Measurements from ENCODE around the gene ATF1. TPM values are rescaled to one million over a fixed set of nuclear protein-coding genes. Genes with fewer than 3 reads are reported as not detected.
"Not testable (repeated sequence)": the region's sequence is repeated elsewhere in the genome, so short reads cannot be mapped to it uniquely, and the experiment has no call there.

Gene ATF1
- total RNA-seq, 1 donor = 29.0 TPM

DNA sequence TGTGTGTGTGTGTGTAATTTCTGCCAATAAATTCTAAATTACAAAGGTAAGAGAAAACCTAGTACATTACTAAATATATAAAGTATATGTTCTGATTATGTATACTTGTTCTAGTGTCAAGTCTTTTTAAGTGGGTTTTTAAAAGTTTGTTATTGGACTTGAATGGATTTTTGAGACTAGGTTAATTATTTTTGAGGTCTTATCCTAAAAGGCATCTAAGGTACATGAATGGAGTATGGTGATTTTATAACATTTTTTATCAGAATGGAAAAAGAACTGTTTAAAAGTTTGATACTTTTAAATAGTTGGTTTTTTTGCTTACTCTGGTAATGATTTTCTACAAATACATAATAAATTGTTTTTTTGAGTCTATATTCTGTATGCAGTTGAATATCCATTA, 56.3 kb downstream of the ATF1 start:
- TF ChIP-seq, protein P1, sequence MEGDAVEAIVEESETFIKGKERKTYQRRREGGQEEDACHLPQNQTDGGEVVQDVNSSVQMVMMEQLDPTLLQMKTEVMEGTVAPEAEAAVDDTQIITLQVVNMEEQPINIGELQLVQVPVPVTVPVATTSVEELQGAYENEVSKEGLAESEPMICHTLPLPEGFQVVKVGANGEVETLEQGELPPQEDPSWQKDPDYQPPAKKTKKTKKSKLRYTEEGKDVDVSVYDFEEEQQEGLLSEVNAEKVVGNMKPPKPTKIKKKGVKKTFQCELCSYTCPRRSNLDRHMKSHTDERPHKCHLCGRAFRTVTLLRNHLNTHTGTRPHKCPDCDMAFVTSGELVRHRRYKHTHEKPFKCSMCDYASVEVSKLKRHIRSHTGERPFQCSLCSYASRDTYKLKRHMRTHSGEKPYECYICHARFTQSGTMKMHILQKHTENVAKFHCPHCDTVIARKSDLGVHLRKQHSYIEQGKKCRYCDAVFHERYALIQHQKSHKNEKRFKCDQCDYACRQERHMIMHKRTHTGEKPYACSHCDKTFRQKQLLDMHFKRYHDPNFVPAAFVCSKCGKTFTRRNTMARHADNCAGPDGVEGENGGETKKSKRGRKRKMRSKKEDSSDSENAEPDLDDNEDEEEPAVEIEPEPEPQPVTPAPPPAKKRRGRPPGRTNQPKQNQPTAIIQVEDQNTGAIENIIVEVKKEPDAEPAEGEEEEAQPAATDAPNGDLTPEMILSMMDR (IDR thresholded peaks at IDR 0.05; ENCODE audit: extremely low read depth, low read depth, low read length) = no peak
- peaks cover 46% of the 10 kb centered on the region for H3K36me3 ChIP-seq (ENCODE audit: insufficient read depth, low read length)
- no peak overlapping the region for H3K4me3 ChIP-seq (ENCODE audit: insufficient read depth, low read length)
- no peaks in the 10 kb centered on the region for H4K20me1 ChIP-seq (ENCODE audit: insufficient read depth, low read length)
- H2AFZ ChIP-seq (ENCODE audit: low read length) = no peak overlapping the region
- H3K4me1 ChIP-seq (ENCODE audit: insufficient read depth, low read length) = peaks cover 4% of the 10 kb centered on the region
- H3K9me3 ChIP-seq (ENCODE audit: low read depth, low read length) = no peaks in the 10 kb centered on the region
- H3K79me2 ChIP-seq (ENCODE audit: insufficient read depth, low read length) = no peaks in the 10 kb centered on the region
- no peak overlapping the region for H3K4me2 ChIP-seq (ENCODE audit: insufficient read depth, low read length)
- no peak overlapping the region for H3K27ac ChIP-seq (ENCODE audit: low read depth, low read length)
- H3K27me3 ChIP-seq (ENCODE audit: insufficient read depth, low read length) = no peaks in the 10 kb centered on the region
- DNase-seq (ENCODE audit: insufficient read length, low spot score, missing footprints) = no peak

DNA sequence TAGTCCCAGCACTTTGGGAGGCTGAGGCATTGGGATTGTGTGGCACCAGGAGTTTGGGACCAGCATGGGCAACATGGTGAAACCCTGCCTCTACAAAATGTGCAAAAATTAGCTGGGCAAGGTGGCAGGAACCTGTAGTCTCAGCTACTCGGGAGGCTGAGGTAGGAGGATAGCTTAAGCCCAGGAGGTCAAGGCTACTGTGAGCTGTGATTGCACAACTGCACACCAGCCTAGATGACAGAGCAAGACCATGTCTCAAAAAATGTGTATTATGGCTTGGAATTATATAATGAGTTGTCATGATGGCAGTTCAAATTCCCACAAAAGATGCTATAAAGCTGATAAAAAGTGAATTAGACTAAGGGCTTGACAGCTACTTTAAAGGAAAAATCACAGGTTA, 58.2 kb downstream of the ATF1 start:
- no peaks in the 10 kb centered on the region for H3K79me2 ChIP-seq (ENCODE audit: insufficient read depth, low read length)
- peaks cover 29% of the 10 kb centered on the region for H3K36me3 ChIP-seq (ENCODE audit: insufficient read depth, low read length)
- peaks cover 5% of the 10 kb centered on the region for H3K4me1 ChIP-seq (ENCODE audit: insufficient read depth, low read length)
- H4K20me1 ChIP-seq (ENCODE audit: insufficient read depth, low read length) = no peaks in the 10 kb centered on the region
- DNase-seq (ENCODE audit: insufficient read length, low spot score, missing footprints) = no peak
- no peak overlapping the region for H2AFZ ChIP-seq (ENCODE audit: low read length)
- H3K9me3 ChIP-seq (ENCODE audit: low read depth, low read length) = no peaks in the 10 kb centered on the region
- TF ChIP-seq, protein P1 (IDR thresholded peaks at IDR 0.05; ENCODE audit: extremely low read depth, low read depth, low read length) = no peak
- no peak overlapping the region for H3K4me2 ChIP-seq (ENCODE audit: insufficient read depth, low read length)
- H3K4me3 ChIP-seq (ENCODE audit: insufficient read depth, low read length) = no peak overlapping the region
- H3K27ac ChIP-seq (ENCODE audit: low read depth, low read length) = no peak overlapping the region
- H3K27me3 ChIP-seq (ENCODE audit: insufficient read depth, low read length) = no peaks in the 10 kb centered on the region

DNA sequence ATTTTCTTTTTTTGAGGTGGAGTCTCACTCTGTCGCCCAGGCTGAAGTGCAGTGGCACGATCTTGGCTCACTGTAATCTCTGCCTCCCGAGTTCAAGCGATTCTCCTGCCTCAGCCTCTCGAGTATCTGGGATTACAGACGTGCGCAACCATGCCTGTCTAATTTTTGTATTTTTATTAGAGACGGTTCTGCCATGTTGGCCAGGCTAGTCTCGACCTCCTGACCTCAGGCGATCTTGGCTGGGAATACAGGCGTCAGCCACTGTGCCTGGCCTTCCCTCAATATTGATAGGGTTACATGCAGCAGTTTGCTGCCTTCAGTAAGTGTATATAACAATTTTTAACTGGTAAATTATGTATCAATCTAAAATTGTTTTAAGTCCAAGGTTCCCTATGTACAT, 59.8 kb downstream of the ATF1 start:
- H3K4me3 ChIP-seq (ENCODE audit: insufficient read depth, low read length) = not testable (repeated sequence)

DNA sequence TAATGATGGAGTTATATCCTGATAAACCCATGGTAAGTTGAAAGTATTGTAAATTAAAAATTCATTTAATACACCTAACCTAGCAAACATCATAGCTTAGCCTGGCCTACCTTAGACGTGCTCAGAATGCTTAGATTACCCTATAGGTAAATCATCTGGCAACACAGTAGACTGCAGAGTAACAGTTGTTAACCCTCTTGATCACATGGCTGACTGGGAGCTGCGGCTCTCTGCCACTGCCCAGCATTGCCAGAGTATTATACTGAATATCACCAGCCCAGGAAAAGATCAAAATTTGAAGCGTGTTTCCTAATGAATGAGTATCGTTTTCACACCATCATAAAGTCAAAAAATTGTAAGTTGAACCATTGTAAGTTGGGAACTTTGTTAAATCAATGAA, 61.0 kb downstream of the ATF1 start:
- Histone ChIP-seq H3K4me2 (ENCODE audit: insufficient read depth, low read length) (peak overlapping the region; percentile 25), H3K27ac (ENCODE audit: low read depth, low read length) (peak overlapping the region; percentile 19), H3K4me3 (ENCODE audit: insufficient read depth, low read length) (peak overlapping the region; percentile 36), H4K20me1 (ENCODE audit: insufficient read depth, low read length) (no peaks in the 10 kb centered on the region), H3K36me3 (ENCODE audit: insufficient read depth, low read length) (peaks cover 4% of the 10 kb centered on the region), H2AFZ (ENCODE audit: low read length) (peak overlapping the region; percentile 65), H3K9me3 (ENCODE audit: low read depth, low read length) (no peaks in the 10 kb centered on the region), H3K79me2 (ENCODE audit: insufficient read depth, low read length) (no peaks in the 10 kb centered on the region), H3K4me1 (ENCODE audit: insufficient read depth, low read length) (peaks cover 5% of the 10 kb centered on the region), H3K27me3 (ENCODE audit: insufficient read depth, low read length) (no peaks in the 10 kb centered on the region)
- DNase-seq (ENCODE audit: insufficient read length, low spot score, missing footprints) = no peak
- TF ChIP-seq, protein P1 (IDR thresholded peaks at IDR 0.05; ENCODE audit: extremely low read depth, low read depth, low read length) = no peak

More for the DNA sequence above, 59.8 kb downstream of the ATF1 start:
- not testable (repeated sequence) for H3K9me3 ChIP-seq (ENCODE audit: low read depth, low read length); H3K4me1 ChIP-seq (ENCODE audit: insufficient read depth, low read length); H2AFZ ChIP-seq (ENCODE audit: low read length); H3K4me2 ChIP-seq (ENCODE audit: insufficient read depth, low read length); DNase-seq (ENCODE audit: insufficient read length, low spot score, missing footprints); H4K20me1 ChIP-seq (ENCODE audit: insufficient read depth, low read length); H3K27ac ChIP-seq (ENCODE audit: low read depth, low read length); H3K27me3 ChIP-seq (ENCODE audit: insufficient read depth, low read length); H3K79me2 ChIP-seq (ENCODE audit: insufficient read depth, low read length)
- H3K36me3 ChIP-seq (ENCODE audit: insufficient read depth, low read length) = peaks cover 15% of the 10 kb centered on the region
